Body of pancreas (tissue), 4 donors: ENCODE measurements around the gene APOA1.

Experiments used
- POLR2A ChIP-seq, 3 donors: fragments of 450-650 bp; IDR thresholded peaks; one replicate each; pipeline ENCODE4 v1.6.1; 2016; ENCODE audit warnings: antibody characterized with exemption in 3 of 3, mild to moderate bottlenecking in 2 of 3
- TF ChIP-seq, protein P1 (sequence below), 7 experiments: fragments of 450-650 bp in 4 of 7; fragments of 200-600 bp in 3 of 7; sonication (generic) in 3 of 7; IDR thresholded peaks; one replicate each; pipeline ENCODE4 v1.5.1; 2016 to 2019; ENCODE audit warnings: antibody characterized with exemption in 7 of 7

- TF ChIP-seq POLR2A (IDR thresholded peaks at IDR 0.05): no peak
- TF ChIP-seq, protein P1, sequence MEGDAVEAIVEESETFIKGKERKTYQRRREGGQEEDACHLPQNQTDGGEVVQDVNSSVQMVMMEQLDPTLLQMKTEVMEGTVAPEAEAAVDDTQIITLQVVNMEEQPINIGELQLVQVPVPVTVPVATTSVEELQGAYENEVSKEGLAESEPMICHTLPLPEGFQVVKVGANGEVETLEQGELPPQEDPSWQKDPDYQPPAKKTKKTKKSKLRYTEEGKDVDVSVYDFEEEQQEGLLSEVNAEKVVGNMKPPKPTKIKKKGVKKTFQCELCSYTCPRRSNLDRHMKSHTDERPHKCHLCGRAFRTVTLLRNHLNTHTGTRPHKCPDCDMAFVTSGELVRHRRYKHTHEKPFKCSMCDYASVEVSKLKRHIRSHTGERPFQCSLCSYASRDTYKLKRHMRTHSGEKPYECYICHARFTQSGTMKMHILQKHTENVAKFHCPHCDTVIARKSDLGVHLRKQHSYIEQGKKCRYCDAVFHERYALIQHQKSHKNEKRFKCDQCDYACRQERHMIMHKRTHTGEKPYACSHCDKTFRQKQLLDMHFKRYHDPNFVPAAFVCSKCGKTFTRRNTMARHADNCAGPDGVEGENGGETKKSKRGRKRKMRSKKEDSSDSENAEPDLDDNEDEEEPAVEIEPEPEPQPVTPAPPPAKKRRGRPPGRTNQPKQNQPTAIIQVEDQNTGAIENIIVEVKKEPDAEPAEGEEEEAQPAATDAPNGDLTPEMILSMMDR (IDR thresholded peaks at IDR 0.05): no peak
Measured at GRCh38 chr11:116825434-116825833, 12.0 kb downstream of the APOA1 start.
